Panc1 (cell line): ENCODE data around the gene SPIB. TPM values are rescaled to one million over a fixed set of nuclear protein-coding genes. Genes with fewer than 3 reads are reported as not detected.

Source experiments
- ATAC-seq: fragments of 200-7000 bp; cut with Tn5 transposase; 2 replicates; pipeline ENCODE4 v1.9.1; 2020; ENCODE audit warnings: mild to moderate bottlenecking, moderate library complexity
- BruUV-seq: library from RNA; stranded (reverse); fragments of 400-500 nt; replicated peaks from 2 replicates; lab custom pipeline; 2021; lab: Mats Ljungman, UMichigan
- CTCF ChIA-PET: fragments of 300-600 bp; sonication (Branson Sonifier 250); formaldehyde crosslinking; loops from one replicate; lab custom pipeline; 2022; ENCODE audit warnings: antibody characterized with exemption; lab: Charles Lee
- POLR2A ChIA-PET: fragments of 300-600 bp; sonication (Branson Sonifier 250); formaldehyde crosslinking; loops from one replicate; lab custom pipeline; 2022; ENCODE audit warnings: antibody characterized with exemption; lab: Charles Lee
- DNase-seq: peaks from one replicate; pipeline ENCODE4 v3.0.0-alpha.2; 2010; ENCODE audit warnings: low read depth, low spot score
- H3K27ac ChIP-seq: 2 replicates; pipeline ENCODE4 v1.5.1; 2011; ENCODE audit warnings: mild to moderate bottlenecking, low read length, inconsistent platforms
- H3K27me3 ChIP-seq: fragments of 200-500 bp; sonication (Bioruptor generic); 2 replicates; pipeline ENCODE4 v1.6.0; 2014; ENCODE audit warnings: low read length, inconsistent platforms; ENCODE audit not compliant: control insufficient read depth, insufficient read depth
- H3K36me3 ChIP-seq: fragments of 200-500 bp; sonication (Bioruptor generic); 2 replicates; pipeline ENCODE4 v1.5.1; 2014; ENCODE audit warnings: inconsistent platforms, mild to moderate bottlenecking, low read length, moderate library complexity; ENCODE audit not compliant: control insufficient read depth, insufficient read depth
- H3K4me1 ChIP-seq: 2 replicates; pipeline ENCODE4 v1.5.1; 2011; ENCODE audit warnings: inconsistent platforms, mild to moderate bottlenecking, low read length, moderate library complexity; ENCODE audit not compliant: control insufficient read depth, insufficient read depth
- H3K4me3 ChIP-seq, 2 experiments: 2 replicates each; pipeline ENCODE4 v1.5.1; 2011 to 2012; ENCODE audit warnings: low read depth in 2 of 2, low read length in 2 of 2, mild to moderate bottlenecking in 2 of 2, inconsistent platforms in 1 of 2, moderate library complexity in 1 of 2
- H3K9me3 ChIP-seq: fragments of 200-500 bp; sonication (Bioruptor generic); 2 replicates; pipeline ENCODE4 v1.5.1; 2014; ENCODE audit warnings: low read depth, mild to moderate bottlenecking, inconsistent platforms, low read length, moderate library complexity; ENCODE audit not compliant: control insufficient read depth, insufficient read depth
- CTCF ChIP-seq: fragments of 450-650 bp; IDR thresholded peaks from 2 replicates; pipeline ENCODE4 v1.5.1; 2017; ENCODE audit warnings: mild to moderate bottlenecking
- POLR2AphosphoS5 ChIP-seq: IDR thresholded peaks from 2 replicates; pipeline ENCODE4 v1.6.1; 2012; ENCODE audit warnings: mild to moderate bottlenecking, low read depth, low read length, moderate library complexity
- REST ChIP-seq, 2 experiments: IDR thresholded peaks; 2 replicates each; pipeline ENCODE4 v1.6.1; 2011 to 2012; ENCODE audit warnings: low read depth in 2 of 2, control low read depth in 1 of 2, low read length in 1 of 2, mild to moderate bottlenecking in 1 of 2, moderate library complexity in 1 of 2; ENCODE audit not compliant: insufficient read depth in 1 of 2
- SIN3A ChIP-seq: IDR thresholded peaks from 2 replicates; pipeline ENCODE4 v1.6.1; 2012; ENCODE audit warnings: low read depth, mild to moderate bottlenecking, low read length, moderate library complexity, borderline replicate concordance; ENCODE audit not compliant: insufficient read depth
- TCF7L2 ChIP-seq: IDR thresholded peaks from 2 replicates; pipeline ENCODE4 v1.6.1; 2011; ENCODE audit warnings: mild to moderate bottlenecking, low read depth, low read length, inconsistent platforms
- in situ Hi-C: cut with HindIII; loops from 2 replicates; pipeline ENCODE4 v1.10.0; 2016; ENCODE audit warnings: low sequenced_read_pairs, low pct_unique_long_range_greater_than_20kb
- intact Hi-C: fragments of 100-400 bp; cut with micrococcal nuclease; formaldehyde crosslinking; loops from one replicate; pipeline ENCODE4 v1.10.0; 2022; ENCODE audit not compliant: unreplicated experiment
- total RNA-seq: library from RNA; stranded (reverse); gene quantifications from one replicate; pipeline ENCODE4 v1.2.1, GENCODE V29; 2021; ENCODE audit not compliant: unreplicated experiment

The SPIB gene
- total RNA-seq, 1 experiment from 2014 or later: not detected

GRCh38 chr19:50477751-50478515 is 59.2 kb downstream of the SPIB start:
- POLR2A ChIA-PET: no interaction called here
- in situ Hi-C loops: no loop called here

More at GRCh38 chr19:50477751-50478515, 59.2 kb downstream of the SPIB start:
- Histone ChIP-seq H3K4me1 (no peaks in the 10 kb centered on the region), H3K9me3 (no peaks in the 10 kb centered on the region), H3K27ac (no peak overlapping the region), H3K27me3 (no peaks in the 10 kb centered on the region), H3K36me3 (no peaks in the 10 kb centered on the region), H3K4me3 (peak overlapping the region in 1 of 2 experiments; percentile 81; a peak in 1 of 4 replicates)
- TF ChIP-seq POLR2AphosphoS5 (no peak), TCF7L2 (no peak), REST (IDR thresholded peaks at IDR 0.05; ENCODE audit: insufficient read depth in 1 of 2, low read depth in 2 of 2, low read length in 1 of 2) (no peak), SIN3A (no peak), CTCF (no peak)
- no peak for DNase-seq
- no TSS peak for BruUV-seq
- ATAC-seq: no peak
- CTCF ChIA-PET: no interaction called here
- intact Hi-C loops: no loop called here
